ENCODE results near the gene ZSCAN31. TPM values are rescaled to one million over a fixed set of nuclear protein-coding genes. Genes with fewer than 3 reads are reported as not detected.
A peak's percentile ranks its signal among the peaks of the same experiment; 100 is the strongest.

Gene ZSCAN31
- total and polyA plus RNA-seq, 4 donors = 4.4 to 10.9 (median 7.9) TPM

- Histone ChIP-seq H3K36me3 (ENCODE audit: control insufficient read depth in 1 of 2, insufficient read depth in 2 of 2, low read length in 1 of 2) (peaks cover 3 to 6% of the 10 kb centered on the region in 2 donors), H3K27me3 (ENCODE audit: control insufficient read depth in 1 of 2, insufficient read depth in 2 of 2, low read length in 1 of 2) (no peaks in the 10 kb centered on the region), H3K27ac (ENCODE audit: low read depth in 1 of 2, low read length in 2 of 2) (no peak overlapping the region), H3K9me3 (ENCODE audit: control insufficient read depth, low read length) (no peaks in the 10 kb centered on the region), H3K4me1 (ENCODE audit: control insufficient read depth in 1 of 2, insufficient read depth in 2 of 2, low read length in 2 of 2) (peaks cover 0 to 2% of the 10 kb centered on the region in 2 donors), H3K4me3 (ENCODE audit: low read length in 2 of 2) (no peak overlapping the region)
- intact Hi-C loops (cut with DNase I) = loop anchor here (5.0 to 10.0 kb wide), 3 partner anchors 44 to 74 kb away; partner anchors contain the start of gene ZKSCAN3 (in 1 of the 2)
- 95 to 99% methylated on average over 2 of the region's 2 CpGs for whole genome bisulfite sequencing, 2 donors
- ATAC-seq (ENCODE audit: low FRiP score) (no peak), DNase-seq (no peak)
Measured at GRCh38 chr6:28282926-28283325, 53.0 kb downstream of the ZSCAN31 start.

DNA sequence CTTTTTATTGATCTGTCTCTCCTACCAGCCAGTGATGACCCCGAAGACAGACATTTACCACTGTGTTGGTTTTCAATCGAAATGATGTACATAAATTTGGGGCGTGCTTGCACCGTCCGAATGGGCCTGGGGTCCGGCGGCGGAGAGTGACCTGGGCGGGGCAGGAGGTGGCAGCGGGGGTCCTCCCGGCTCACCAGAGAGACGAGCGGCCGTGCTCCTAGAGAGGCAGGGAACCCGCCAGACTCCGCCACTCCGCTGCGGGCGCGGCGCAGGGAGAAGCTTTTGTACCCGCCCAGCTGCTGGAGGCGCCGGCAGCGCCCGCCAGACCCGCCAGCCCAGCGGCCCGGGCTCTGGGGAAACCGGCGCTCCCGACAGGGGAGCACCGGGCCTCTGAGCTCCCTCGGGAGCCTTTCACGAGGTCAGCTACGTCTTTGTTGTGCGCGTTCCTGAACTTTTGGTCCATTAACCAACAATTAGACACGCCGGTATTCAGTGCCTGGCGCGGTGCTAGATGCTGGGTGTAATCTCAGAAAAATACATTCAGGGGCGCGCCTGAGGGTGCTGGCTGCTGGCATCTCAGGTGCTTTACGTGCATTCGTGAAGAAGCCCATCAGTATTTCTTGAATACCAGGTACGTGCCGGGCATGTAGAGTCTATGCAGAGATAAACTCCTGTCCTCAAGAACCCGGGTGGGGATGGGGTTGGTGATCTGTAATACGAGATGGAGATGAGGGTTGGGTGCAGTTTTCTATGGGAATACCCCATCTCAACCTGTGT lies 54.5 kb downstream of the ZSCAN31 start, which contains the start of gene PGBD1:
PGBD1 (plus strand) TSS at position 285 of the 777 bp plus-strand sequence. CDS start 2,242 bp downstream, outside the sequence.
- DNase-seq = peak; percentile 86 to 93
- WGBS, 2 donors = 0 to 1% methylated on average over 50 of the region's 50 CpGs
- Histone ChIP-seq H3K27me3 (ENCODE audit: control insufficient read depth in 1 of 2, insufficient read depth in 2 of 2, low read length in 1 of 2) (no peaks in the 10 kb centered on the region), H3K4me3 (ENCODE audit: low read length in 2 of 2) (peak within 1 kb of the TSS; percentile 53 to 85), H3K36me3 (ENCODE audit: control insufficient read depth in 1 of 2, insufficient read depth in 2 of 2, low read length in 1 of 2) (peaks cover 8% of the 10 kb centered on the region in 2 donors), H3K4me1 (ENCODE audit: control insufficient read depth in 1 of 2, insufficient read depth in 2 of 2, low read length in 2 of 2) (peaks cover 0 to 2% of the 10 kb centered on the region in 2 donors), H3K9me3 (ENCODE audit: control insufficient read depth, low read length) (no peaks in the 10 kb centered on the region), H3K27ac (ENCODE audit: low read depth in 1 of 2, low read length in 2 of 2) (no peak within 1 kb of the TSS)
- ATAC-seq (ENCODE audit: low FRiP score) = peak; percentile 90
- intact Hi-C loops (cut with DNase I) = loop anchor here (5.0 to 10.0 kb wide), 3 partner anchors 46 to 76 kb away; partner anchors contain the start of gene ZKSCAN3 (in 1 of the 2)

GRCh38 chr6:28280595-28281287 lies 55.2 kb downstream of the ZSCAN31 start:
- ATAC-seq (ENCODE audit: low FRiP score) (no peak), DNase-seq (no peak)
- WGBS, 2 donors = 40 to 42% methylated on average over 3 of the region's 3 CpGs
- H3K27me3 ChIP-seq (ENCODE audit: control insufficient read depth in 1 of 2, insufficient read depth in 2 of 2, low read length in 1 of 2) = no peaks in the 10 kb centered on the region
- peaks cover 0 to 2% of the 10 kb centered on the region in 2 donors for H3K4me1 ChIP-seq (ENCODE audit: control insufficient read depth in 1 of 2, insufficient read depth in 2 of 2, low read length in 2 of 2)
- H3K27ac ChIP-seq (ENCODE audit: low read depth in 1 of 2, low read length in 2 of 2) = no peak overlapping the region
- intact Hi-C loops (cut with DNase I) = loop anchor here (5.0 to 10.0 kb wide), 3 partner anchors 47 to 77 kb away; partner anchors contain the start of gene ZKSCAN3 (in 1 of the 2)
- peaks cover 11% of the 10 kb centered on the region in 2 donors for H3K36me3 ChIP-seq (ENCODE audit: control insufficient read depth in 1 of 2, insufficient read depth in 2 of 2, low read length in 1 of 2)
- peaks cover 3% of the 10 kb centered on the region for H3K9me3 ChIP-seq (ENCODE audit: control insufficient read depth, low read length)
- peak overlapping the region; percentile 53 to 85 for H3K4me3 ChIP-seq (ENCODE audit: low read length in 2 of 2)

DNA sequence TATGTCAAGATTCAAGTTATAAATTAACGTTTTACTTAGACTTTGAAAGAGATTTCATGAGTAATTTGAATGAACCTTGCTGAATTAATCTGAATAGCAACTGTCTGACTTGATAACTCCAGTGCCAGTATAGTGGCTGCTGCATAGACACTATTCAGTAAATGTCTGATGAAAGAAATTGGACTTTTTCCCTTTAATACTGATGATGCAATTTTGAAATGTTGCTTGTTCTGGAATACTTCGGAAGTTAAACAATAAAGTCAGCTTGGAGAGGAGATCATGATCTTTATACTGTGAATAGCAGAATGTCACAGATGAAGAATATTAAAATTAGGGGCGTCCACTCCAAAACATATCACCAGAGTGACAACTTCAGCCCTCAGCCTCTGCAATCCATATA lies 58.2 kb downstream of the ZSCAN31 start:
- peaks cover 9 to 17% of the 10 kb centered on the region in 2 donors for H3K36me3 ChIP-seq (ENCODE audit: control insufficient read depth in 1 of 2, insufficient read depth in 2 of 2, low read length in 1 of 2)
- intact Hi-C loops (cut with DNase I) = no loop called here

GRCh38 chr6:28274888-28275287 lies 61.1 kb downstream of the ZSCAN31 start:
- Histone ChIP-seq H3K4me3 (ENCODE audit: low read length in 2 of 2) (no peak overlapping the region), H3K27ac (ENCODE audit: low read depth in 1 of 2, low read length in 2 of 2) (no peak overlapping the region), H3K9me3 (ENCODE audit: control insufficient read depth, low read length) (peaks cover 3% of the 10 kb centered on the region), H3K4me1 (ENCODE audit: control insufficient read depth in 1 of 2, insufficient read depth in 2 of 2, low read length in 2 of 2) (no peaks in the 10 kb centered on the region), H3K27me3 (ENCODE audit: control insufficient read depth in 1 of 2, insufficient read depth in 2 of 2, low read length in 1 of 2) (no peaks in the 10 kb centered on the region), H3K36me3 (ENCODE audit: control insufficient read depth in 1 of 2, insufficient read depth in 2 of 2, low read length in 1 of 2) (peaks cover 17% of the 10 kb centered on the region in 2 donors)
- ATAC-seq (ENCODE audit: low FRiP score) = no peak
- no peak for DNase-seq
- intact Hi-C loops (cut with DNase I) = no loop called here

More for the DNA sequence above, 58.2 kb downstream of the ZSCAN31 start:
- H3K9me3 ChIP-seq (ENCODE audit: control insufficient read depth, low read length) = peaks cover 3% of the 10 kb centered on the region
- H3K27me3 ChIP-seq (ENCODE audit: control insufficient read depth in 1 of 2, insufficient read depth in 2 of 2, low read length in 1 of 2) = no peaks in the 10 kb centered on the region
- H3K27ac ChIP-seq (ENCODE audit: low read depth in 1 of 2, low read length in 2 of 2) = no peak overlapping the region
- H3K4me1 ChIP-seq (ENCODE audit: control insufficient read depth in 1 of 2, insufficient read depth in 2 of 2, low read length in 2 of 2) = peaks cover 0 to 2% of the 10 kb centered on the region in 2 donors
- ATAC-seq (ENCODE audit: low FRiP score) = no peak
- H3K4me3 ChIP-seq (ENCODE audit: low read length in 2 of 2) = no peak overlapping the region
- DNase-seq = no peak
- 71 to 73% methylated on average over 3 of the region's 3 CpGs for WGBS, 2 donors

Other genes starting within 250 kb of the ZSCAN31 start
- 1 to 10 TPM; 4.4 to 5.0 TPM for gene ZSCAN16, start 211.5 kb downstream of the ZSCAN31 start, total RNA-seq
- 1 to 10 TPM; 4.5 to 7.3 TPM for gene ZSCAN16, start 211.5 kb downstream of the ZSCAN31 start, polyA plus RNA-seq
- gene ZKSCAN8, start 194.3 kb downstream of the ZSCAN31 start, total RNA-seq = 10 to 100 TPM; 20.7 to 31.8 TPM
- gene ZKSCAN8, start 194.3 kb downstream of the ZSCAN31 start, polyA plus RNA-seq = 10 to 100 TPM in 1 of 2 donors, 1 to 10 TPM in 1; 2.3 to 12.5 TPM
- 10 to 100 TPM; 15.4 to 18.5 TPM for gene ZSCAN9, start 110.9 kb downstream of the ZSCAN31 start, total RNA-seq
- 10 to 100 TPM in 1 of 2 donors, 1 to 10 TPM in 1; 4.4 to 14.0 TPM for gene ZSCAN9, start 110.9 kb downstream of the ZSCAN31 start, polyA plus RNA-seq
- 1 to 10 TPM; 4.0 to 6.8 TPM for gene ZKSCAN4, start 83.9 kb downstream of the ZSCAN31 start, total RNA-seq
- gene ZKSCAN4, start 83.9 kb downstream of the ZSCAN31 start, polyA plus RNA-seq = 1 to 10 TPM; 2.5 to 3.6 TPM
- gene NKAPL, start 76.9 kb downstream of the ZSCAN31 start, total RNA-seq = 1 to 10 TPM; 1.6 to 3.2 TPM
- gene NKAPL, start 76.9 kb downstream of the ZSCAN31 start, polyA plus RNA-seq = 1 to 10 TPM; 1.9 to 4.3 TPM
- gene ZSCAN26, start 69.0 kb downstream of the ZSCAN31 start, total RNA-seq = 10 to 100 TPM; 15.7 to 22.8 TPM
- gene ZSCAN26, start 69.0 kb downstream of the ZSCAN31 start, polyA plus RNA-seq = 10 to 100 TPM; 15.9 to 16.1 TPM
- gene PGBD1, start 54.6 kb downstream of the ZSCAN31 start, total RNA-seq = 1 to 10 TPM; 6.2 to 6.7 TPM
- gene PGBD1, start 54.6 kb downstream of the ZSCAN31 start, polyA plus RNA-seq = 1 to 10 TPM; 3.5 to 7.2 TPM
- gene ZKSCAN3, start 13.8 kb upstream of the ZSCAN31 start, total RNA-seq = 1 to 10 TPM; 4.2 to 8.6 TPM
- 1 to 10 TPM in 1 of 2 donors, under 1 TPM in 1; 0.50 to 2.7 TPM for gene ZKSCAN3, start 13.8 kb upstream of the ZSCAN31 start, polyA plus RNA-seq
- 1 to 10 TPM; 5.0 to 7.0 TPM for gene ZSCAN12, start 63.6 kb upstream of the ZSCAN31 start, total RNA-seq
- 1 to 10 TPM; 2.3 to 3.3 TPM for gene ZSCAN12, start 63.6 kb upstream of the ZSCAN31 start, polyA plus RNA-seq
- gene ZSCAN23, start 107.3 kb upstream of the ZSCAN31 start, total RNA-seq = 1 to 10 TPM; 2.9 to 4.5 TPM
- gene ZSCAN23, start 107.3 kb upstream of the ZSCAN31 start, polyA plus RNA-seq = 1 to 10 TPM in 1 of 2 donors, under 1 TPM in 1; 0.82 to 1.5 TPM
- not detected for gene GPX6, start 179.6 kb upstream of the ZSCAN31 start, total RNA-seq
- not detected for gene GPX6, start 179.6 kb upstream of the ZSCAN31 start, polyA plus RNA-seq
- gene GPX5, start 189.7 kb upstream of the ZSCAN31 start, total RNA-seq = not detected
- not detected for gene GPX5, start 189.7 kb upstream of the ZSCAN31 start, polyA plus RNA-seq

Measured in aorta (tissue), 5 donors.